ENCODE data around the gene TIPIN. TPM values are rescaled to one million over a fixed set of nuclear protein-coding genes. Genes with fewer than 3 reads are reported as not detected.

The TIPIN gene
- total RNA-seq, 1 experiment from 2014 or later = 22.8 TPM

GRCh38 chr15:66294932-66295235 lies 61.6 kb downstream of the TIPIN start:
- Mint-ChIP-seq H3K36me3 (ENCODE audit: insufficient read depth, unreplicated experiment) (peaks cover 31% of the 10 kb centered on the region), H3K27ac (ENCODE audit: unreplicated experiment) (peak overlapping the region; percentile 86), H3K9me3 (ENCODE audit: unreplicated experiment) (no peaks in the 10 kb centered on the region), H3K4me3 (ENCODE audit: unreplicated experiment) (peak overlapping the region; percentile 91), H3K4me1 (ENCODE audit: low read depth, unreplicated experiment) (peaks cover 6% of the 10 kb centered on the region), H3K27me3 (ENCODE audit: insufficient read depth, unreplicated experiment) (no peaks in the 10 kb centered on the region)
- H3K36me3 ChIP-seq (ENCODE audit: control insufficient read depth, insufficient read depth, low read length) = no peaks in the 10 kb centered on the region
- DNase-seq = no peak
- H3K4me1 ChIP-seq = peaks cover 13% of the 10 kb centered on the region; the same call in 1 of the 2 replicates
- no peaks in the 10 kb centered on the region for H3K27me3 ChIP-seq (replicated peaks; ENCODE audit: control insufficient read depth, insufficient read depth, low read length)
- intact Hi-C loops (cut with micrococcal nuclease; ENCODE audit: unreplicated experiment) = no loop called here
- no peaks in the 10 kb centered on the region for H3K9me3 ChIP-seq
- BruUV-seq (replicated peaks) = no TSS peak
- ChIA-PET POLR2A (interaction anchor here (0.6 kb wide), 2 partner anchors 52 to 208 kb away, joined by 3 to 7 read pairs; no protein-coding TSS in a partner anchor), CTCF (interaction anchor here (1.0 to 2.6 kb wide), 2 partner anchors 204 to 300 kb away, joined by 3 to 8 read pairs; no protein-coding TSS in a partner anchor)
- peak overlapping the region; percentile 72 for H3K4me3 ChIP-seq (ENCODE audit: low read depth, low read length)
- no peak for TF ChIP-seq CTCF (IDR thresholded peaks at IDR 0.05; ENCODE audit: insufficient read depth in 1 of 2, low read depth in 1 of 2, low read length in 1 of 2, severe bottlenecking in 1 of 2, unreplicated experiment in 1 of 2)

GRCh38 chr15:66294157-66294931 lies 62.1 kb downstream of the TIPIN start:
- no peak for TF ChIP-seq CTCF (IDR thresholded peaks at IDR 0.05; ENCODE audit: insufficient read depth in 1 of 2, low read depth in 1 of 2, low read length in 1 of 2, severe bottlenecking in 1 of 2, unreplicated experiment in 1 of 2)
- Mint-ChIP-seq H3K27ac (ENCODE audit: unreplicated experiment) (peak overlapping the region; percentile 86), H3K9me3 (ENCODE audit: unreplicated experiment) (no peaks in the 10 kb centered on the region), H3K4me3 (ENCODE audit: unreplicated experiment) (peak overlapping the region; percentile 91), H3K36me3 (ENCODE audit: insufficient read depth, unreplicated experiment) (peaks cover 31% of the 10 kb centered on the region), H3K27me3 (ENCODE audit: insufficient read depth, unreplicated experiment) (no peaks in the 10 kb centered on the region), H3K4me1 (ENCODE audit: low read depth, unreplicated experiment) (peaks cover 6% of the 10 kb centered on the region)
- ChIA-PET CTCF (interaction anchor here (1.0 to 2.6 kb wide), 2 partner anchors 204 to 300 kb away, joined by 3 to 8 read pairs; no protein-coding TSS in a partner anchor), POLR2A (interaction anchor here (0.5 to 0.6 kb wide), 4 partner anchors 53 to 208 kb away, joined by 3 to 7 read pairs (median 4); no protein-coding TSS in a partner anchor)
- H3K36me3 ChIP-seq (ENCODE audit: control insufficient read depth, insufficient read depth, low read length) = no peaks in the 10 kb centered on the region
- no TSS peak for BruUV-seq (replicated peaks)
- H3K4me1 ChIP-seq = peaks cover 13% of the 10 kb centered on the region; the same call in 1 of the 2 replicates
- intact Hi-C loops (cut with micrococcal nuclease; ENCODE audit: unreplicated experiment) = no loop called here
- no peaks in the 10 kb centered on the region for H3K27me3 ChIP-seq (replicated peaks; ENCODE audit: control insufficient read depth, insufficient read depth, low read length)
- H3K9me3 ChIP-seq = no peaks in the 10 kb centered on the region
- peak in 1 of 2 experiments; percentile 38 for DNase-seq
- peak overlapping the region; percentile 72 for H3K4me3 ChIP-seq (ENCODE audit: low read depth, low read length)

- H3K36me3 Mint-ChIP-seq (ENCODE audit: insufficient read depth, unreplicated experiment) = peaks cover 24% of the 10 kb centered on the region
- no peak for TF ChIP-seq CTCF (IDR thresholded peaks at IDR 0.05; ENCODE audit: insufficient read depth in 1 of 2, low read depth in 1 of 2, low read length in 1 of 2, severe bottlenecking in 1 of 2, unreplicated experiment in 1 of 2)
- intact Hi-C loops (cut with micrococcal nuclease; ENCODE audit: unreplicated experiment) = no loop called here
- Histone ChIP-seq H3K9me3 (no peaks in the 10 kb centered on the region), H3K36me3 (ENCODE audit: control insufficient read depth, insufficient read depth, low read length) (no peaks in the 10 kb centered on the region), H3K27me3 (replicated peaks; ENCODE audit: control insufficient read depth, insufficient read depth, low read length) (no peaks in the 10 kb centered on the region), H3K4me1 (peaks cover 13% of the 10 kb centered on the region; the same call in 1 of the 2 replicates), H3K4me3 (ENCODE audit: low read depth, low read length) (peak within 1 kb of the TSS; percentile 72)
- peak within 1 kb of the TSS; percentile 86 for H3K27ac Mint-ChIP-seq (ENCODE audit: unreplicated experiment)
- no peaks in the 10 kb centered on the region for H3K27me3 Mint-ChIP-seq (ENCODE audit: insufficient read depth, unreplicated experiment)
- H3K4me3 Mint-ChIP-seq (ENCODE audit: unreplicated experiment) = peak within 1 kb of the TSS; percentile 91
- POLR2A ChIA-PET = interaction anchor here (0.5 to 1.0 kb wide), 5 partner anchors 63 to 392 kb away, joined by 3 to 5 read pairs (median 3); partner anchors contain the start of gene MAP2K1
- H3K9me3 Mint-ChIP-seq (ENCODE audit: unreplicated experiment) = no peaks in the 10 kb centered on the region
- CTCF ChIA-PET = interaction anchor here (1.0 to 2.6 kb wide), 2 partner anchors 205 to 301 kb away, joined by 3 to 8 read pairs; no protein-coding TSS in a partner anchor
- peak; percentile 58 to 71 for DNase-seq
- BruUV-seq (replicated peaks) = no TSS peak
- H3K4me1 Mint-ChIP-seq (ENCODE audit: low read depth, unreplicated experiment) = peaks cover 6% of the 10 kb centered on the region
These were observed 62.9 kb downstream of the TIPIN start, which contains the start of gene DIS3L for GRCh38 chr15:66293419-66294156. Gene DIS3L, plus strand, starts transcription at chr15:66293568. Its CDS starts 29 bp downstream, at chr15:66293597.

All from Caco-2 (cell line).